ENCODE measurements around the gene RPS6KB2.
"Not testable (repeated sequence)": the region's sequence is repeated elsewhere in the genome, so short reads cannot be mapped to it uniquely, and the experiment has no call there.

Gene RPS6KB2

DNA sequence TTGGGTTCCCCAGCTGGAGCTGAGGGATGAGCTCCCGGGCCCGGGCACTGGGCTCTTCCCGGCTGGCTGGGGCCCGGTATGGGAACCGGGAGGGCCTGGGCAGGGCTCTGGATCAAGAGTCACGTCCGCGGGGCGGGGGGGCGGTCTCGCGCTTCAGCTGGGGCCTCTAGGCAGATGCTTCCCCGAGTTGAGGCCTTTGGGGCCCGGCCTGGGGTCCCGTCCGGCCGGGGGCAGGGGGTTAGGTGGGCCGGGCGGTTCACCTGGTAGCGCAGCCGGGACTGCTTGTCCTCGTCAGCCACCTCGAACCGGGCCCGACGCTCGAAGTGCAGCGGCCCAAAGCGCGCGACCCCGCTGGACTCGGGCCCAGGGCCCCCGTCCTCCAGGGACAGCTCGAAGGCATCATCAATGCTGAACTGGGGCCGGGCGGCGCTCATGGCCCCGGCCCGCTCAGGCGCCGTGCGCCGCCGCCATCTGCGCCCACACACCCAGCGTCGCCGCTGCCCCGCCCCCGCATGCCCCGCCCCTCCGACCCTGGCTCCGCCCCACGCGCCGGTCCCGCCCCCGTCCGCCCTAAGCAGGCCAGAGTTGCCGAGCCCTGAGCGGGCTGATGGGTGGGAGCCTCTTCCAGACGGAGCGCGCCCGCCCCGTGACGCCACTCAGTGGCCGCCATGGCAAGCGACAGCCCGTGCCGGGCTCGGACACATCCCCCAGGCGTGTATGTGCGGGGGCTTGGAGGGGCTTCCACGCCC lies 40.6 kb downstream of the RPS6KB2 start, which contains the start of gene TMEM134:
Gene TMEM134, minus strand, starts transcription at position 493 of the 749 bp plus-strand sequence. Its CDS starts 59 bp downstream, at position 434.
- peak; percentile 84 to 97 for DNase-seq

DNA sequence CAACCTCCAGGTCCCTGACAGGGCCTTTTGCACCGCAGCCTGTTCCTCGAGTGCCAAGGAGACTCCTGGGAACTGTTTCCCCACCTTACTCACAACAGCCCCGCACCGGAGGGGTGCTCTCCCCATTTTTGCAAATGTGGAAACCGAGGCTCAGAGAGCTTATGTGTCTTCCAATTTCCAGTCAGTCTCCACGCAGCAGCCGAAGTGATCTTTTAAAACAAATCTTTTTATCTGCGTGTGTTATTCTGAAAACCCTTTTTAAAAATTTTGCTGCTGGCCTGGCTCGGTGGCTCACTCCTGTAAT lies 41.2 kb downstream of the RPS6KB2 start:
- DNase-seq, result no peak

DNA sequence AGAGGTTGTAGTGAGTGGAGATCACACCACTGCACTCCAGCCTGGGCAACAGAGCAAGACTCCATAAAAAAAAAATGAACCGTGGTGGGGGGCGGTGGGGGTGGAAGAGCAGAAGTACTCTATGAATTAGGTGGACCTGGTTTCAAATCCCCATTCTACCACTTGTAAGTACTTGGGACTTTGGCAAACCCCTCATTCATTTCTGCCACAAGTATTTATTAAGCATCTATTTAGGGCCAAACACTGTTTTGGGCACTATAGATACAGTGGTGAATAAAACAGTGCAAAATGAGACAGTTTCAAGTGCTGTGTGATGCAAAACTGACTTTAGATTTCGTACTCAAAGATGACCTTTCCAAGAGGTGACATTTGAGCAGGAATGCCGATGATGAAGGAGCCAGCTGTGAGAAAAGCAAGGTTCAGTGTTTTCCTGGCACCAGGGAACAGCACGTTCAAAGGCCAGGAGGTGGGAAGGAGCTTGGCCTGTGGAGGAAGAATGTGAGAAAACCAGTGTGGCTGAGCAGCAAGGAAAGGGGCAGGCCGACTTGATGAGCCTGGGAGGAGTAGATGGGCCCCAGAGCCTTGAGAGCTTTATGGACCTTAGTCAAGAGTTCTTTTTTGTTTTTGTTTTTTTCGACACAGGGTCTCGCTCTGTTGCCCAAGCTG lies 42.2 kb downstream of the RPS6KB2 start:
- DNase-seq, result no peak

DNA sequence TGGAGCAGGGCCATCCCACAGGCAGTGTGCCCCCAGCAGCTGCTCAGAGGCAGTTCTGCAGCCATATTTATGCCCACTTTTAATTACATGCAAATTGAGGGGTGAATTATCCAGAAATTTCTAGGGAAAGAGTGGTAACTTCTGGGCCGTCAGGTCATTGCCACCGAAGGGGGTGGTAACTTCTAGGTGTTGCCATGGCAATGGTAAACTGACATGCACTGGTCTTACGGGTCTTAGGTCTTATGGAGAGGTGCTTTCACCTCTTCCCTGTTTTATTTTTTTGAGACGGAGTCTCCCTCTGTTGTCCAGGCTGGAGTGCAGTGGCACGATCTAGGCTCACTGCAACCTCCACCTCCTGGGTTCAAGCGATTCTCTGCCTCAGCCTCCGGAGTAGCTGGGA lies 44.6 kb downstream of the RPS6KB2 start:
- no peak for DNase-seq

DNA sequence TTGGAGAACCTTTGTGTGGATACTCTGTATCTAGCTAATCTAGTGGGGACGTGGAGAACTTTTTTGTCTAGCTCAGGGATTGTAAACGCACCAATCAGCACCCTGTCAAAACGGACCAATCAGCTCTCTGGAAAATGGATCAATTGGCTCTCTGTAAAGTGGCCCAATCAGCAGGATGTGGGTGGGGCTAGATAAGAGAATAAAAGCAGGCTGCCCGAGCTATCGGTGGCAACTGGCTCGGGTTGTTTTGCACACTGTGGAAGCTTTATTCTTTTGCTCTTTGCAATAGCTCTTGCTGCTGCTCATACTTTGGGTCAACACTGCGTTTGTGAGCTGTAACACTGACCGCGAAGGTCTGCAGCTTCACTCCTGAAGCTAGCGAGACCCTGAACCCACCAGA lies 48.4 kb downstream of the RPS6KB2 start:
- DNase-seq, result not testable (repeated sequence)

DNA sequence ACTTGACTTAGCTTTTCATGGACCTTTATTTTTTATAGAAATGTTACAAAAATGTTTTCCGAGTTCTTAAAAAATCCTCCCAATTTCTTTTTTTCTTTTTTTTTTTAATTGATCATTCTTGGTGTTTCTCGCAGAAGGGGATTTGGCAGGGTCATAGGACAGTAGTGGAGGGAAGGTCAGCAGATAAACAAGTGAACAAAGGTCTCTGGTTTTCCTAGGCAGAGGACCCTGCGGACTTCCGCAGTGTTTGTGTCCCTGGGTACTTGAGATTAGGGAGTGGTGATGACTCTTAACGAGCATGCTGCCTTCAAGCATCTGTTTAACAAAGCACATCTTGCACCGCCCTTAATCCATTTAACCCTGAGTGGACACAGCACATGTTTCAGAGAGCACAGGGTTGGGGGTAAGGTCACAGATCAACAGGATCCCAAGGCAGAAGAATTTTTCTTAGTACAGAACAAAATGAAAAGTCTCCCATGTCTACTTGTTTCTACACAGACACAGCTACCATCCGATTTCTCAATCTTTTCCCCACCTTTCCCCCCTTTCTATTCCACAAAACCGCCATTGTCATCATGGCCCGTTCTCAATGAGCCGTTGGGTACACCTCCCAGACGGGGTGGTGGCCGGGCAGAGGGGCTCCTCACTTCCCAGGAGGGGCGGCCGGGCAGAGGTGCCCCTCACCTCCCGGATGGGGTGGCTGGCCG lies 49.2 kb downstream of the RPS6KB2 start:
- DNase-seq, result not testable (repeated sequence)

DNA sequence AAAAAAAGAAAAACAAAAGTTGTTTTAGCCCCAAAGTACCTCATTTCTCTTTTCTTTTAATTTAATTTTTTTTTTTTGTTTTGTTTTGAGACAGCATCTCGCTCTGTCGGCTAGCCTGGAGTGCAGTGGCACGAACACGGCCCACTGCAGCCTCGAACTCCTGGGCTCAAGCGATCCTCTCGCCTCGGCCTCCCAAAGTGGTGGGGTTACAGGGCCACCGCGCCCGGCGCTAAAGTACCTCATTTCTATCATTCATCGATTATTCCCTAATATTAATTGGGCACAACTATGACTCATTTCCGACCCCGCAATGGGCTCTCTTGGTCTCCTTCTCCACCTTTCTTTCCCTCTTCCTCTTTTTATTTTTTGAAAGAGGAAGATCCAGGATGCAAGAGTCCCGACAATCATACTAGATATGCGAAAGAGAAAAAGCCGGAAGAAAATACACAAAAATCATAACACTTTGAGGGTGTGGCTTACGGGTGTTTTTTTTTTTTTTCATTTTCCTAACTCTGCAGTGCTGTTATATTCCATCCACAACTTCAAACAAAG lies 54.1 kb downstream of the RPS6KB2 start:
- no peak for DNase-seq

DNA sequence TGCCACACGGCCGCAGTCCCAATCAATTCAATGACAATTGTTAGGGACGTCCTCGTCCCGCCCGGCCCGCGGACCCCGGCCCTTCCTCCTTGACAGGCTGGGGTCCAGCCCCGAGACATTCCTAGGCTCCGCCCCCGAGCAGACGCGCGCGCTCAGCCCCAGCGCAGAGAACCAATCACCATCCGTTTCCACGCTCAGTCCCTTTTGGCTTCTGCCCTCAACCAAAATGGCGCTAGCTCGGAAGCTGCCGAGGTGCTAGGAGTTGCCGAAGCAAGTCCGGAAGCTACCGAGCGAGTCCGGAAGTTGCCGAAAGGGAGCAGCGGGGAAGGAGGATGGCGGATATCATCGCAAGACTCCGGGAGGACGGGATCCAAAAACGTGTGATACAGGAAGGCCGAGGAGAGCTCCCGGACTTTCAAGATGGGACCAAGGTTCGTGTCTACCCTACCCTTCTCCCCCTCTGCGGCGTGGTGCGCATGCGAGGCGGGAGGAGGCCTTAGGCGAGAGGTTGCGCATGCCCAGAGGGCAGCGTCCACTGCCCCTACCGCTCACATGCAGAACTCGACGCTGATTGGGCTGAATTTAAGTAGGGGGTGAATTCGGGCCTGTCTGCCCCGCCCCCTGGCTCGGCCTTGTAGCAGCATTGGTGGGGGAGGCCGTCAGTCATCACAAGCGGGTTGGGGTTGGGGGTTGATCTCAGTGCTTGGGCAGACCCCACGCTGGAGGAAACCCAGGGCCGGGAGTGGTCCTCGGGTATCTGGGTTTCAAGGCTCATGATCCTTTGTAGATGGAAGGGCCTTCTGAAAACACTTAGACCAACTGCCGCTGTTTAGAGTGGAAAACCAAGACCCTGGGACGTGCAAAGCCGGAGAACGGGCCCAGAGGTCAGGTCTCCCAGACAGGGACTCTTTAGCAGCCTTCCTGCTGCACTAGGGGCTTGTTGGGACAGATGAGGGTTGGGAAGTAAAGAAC lies 54.8 kb downstream of the RPS6KB2 start, which contains the start of gene AIP:
Gene AIP, plus strand, starts transcription at position 200 of the 972 bp plus-strand sequence. Its CDS starts 133 bp downstream, at position 333.
- peak; percentile 97 to 99 for DNase-seq

DNA sequence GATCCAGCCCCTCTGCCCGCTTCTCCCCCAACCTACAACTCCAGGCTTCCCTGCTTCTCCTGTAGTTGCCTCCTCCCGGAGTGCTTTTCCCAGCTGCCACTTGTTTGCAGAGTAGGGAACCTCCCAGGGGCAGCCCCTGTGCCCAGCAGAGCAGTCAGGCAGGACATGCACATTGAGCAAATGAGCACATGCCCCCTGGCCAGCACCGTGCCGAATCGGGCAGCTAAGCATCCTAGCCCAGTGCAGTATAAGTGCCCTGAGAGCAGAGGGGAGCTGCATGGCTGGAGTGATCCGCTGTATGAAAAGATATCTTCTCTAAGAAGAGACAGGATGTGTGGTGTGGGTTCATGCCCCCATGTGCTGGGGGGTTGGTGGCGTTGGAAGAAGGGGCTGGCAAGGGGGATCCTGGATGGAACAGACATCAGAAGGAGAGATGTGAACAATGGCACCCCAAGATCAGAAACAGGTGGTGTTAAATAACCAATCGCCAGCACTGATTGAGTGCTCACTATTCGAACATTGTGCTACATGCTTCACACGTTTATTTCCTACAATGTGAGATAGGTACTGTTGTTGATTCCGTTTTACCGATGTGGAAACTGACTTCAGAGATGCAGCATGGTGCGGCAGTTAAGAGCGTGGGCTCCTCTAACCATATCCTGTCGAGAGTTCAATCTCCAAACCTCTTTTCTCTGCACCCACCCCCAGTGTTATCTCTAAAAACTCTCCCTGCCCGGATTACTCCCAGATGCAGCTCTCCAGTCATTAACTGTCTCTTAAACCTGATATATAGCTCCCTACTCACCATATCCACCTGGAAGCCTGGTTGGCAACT lies 55.8 kb downstream of the RPS6KB2 start:
- no peak for DNase-seq

DNA sequence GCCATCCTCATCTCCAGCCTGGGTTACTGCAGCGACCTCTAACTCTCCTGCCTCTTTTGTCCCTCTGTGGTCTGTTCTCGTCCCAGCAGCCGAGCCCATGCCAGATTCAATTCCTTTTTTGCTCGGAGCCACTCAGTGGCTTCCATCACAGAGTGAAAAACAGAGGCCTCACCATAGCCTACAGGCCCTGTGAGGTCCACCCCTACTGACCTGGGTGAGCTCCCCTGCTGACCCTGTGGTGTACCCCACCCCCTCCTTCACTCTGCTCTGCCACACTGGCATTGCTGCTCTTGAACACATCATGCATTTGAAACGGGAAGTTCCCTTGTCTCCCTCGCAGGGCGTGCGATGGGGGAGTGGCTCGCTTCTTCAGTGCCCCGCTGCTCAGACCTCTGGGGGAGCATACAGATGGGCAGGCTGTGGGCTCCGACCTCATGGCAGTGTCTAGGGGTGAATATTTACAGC lies 56.6 kb downstream of the RPS6KB2 start:
- no peak for DNase-seq

Data from NCI-H526 (cell line).